NCI-H2081 (cell line): ENCODE results near the gene STXBP6.
"Not testable (repeated sequence)": the region's sequence is repeated elsewhere in the genome, so short reads cannot be mapped to it uniquely, and the experiment has no call there.

Experiments
- DNase-seq, 2 experiments: peaks; one replicate each; lab custom pipeline; 2025; lab: John Stamatoyannopoulos, UW

The STXBP6 gene

DNA sequence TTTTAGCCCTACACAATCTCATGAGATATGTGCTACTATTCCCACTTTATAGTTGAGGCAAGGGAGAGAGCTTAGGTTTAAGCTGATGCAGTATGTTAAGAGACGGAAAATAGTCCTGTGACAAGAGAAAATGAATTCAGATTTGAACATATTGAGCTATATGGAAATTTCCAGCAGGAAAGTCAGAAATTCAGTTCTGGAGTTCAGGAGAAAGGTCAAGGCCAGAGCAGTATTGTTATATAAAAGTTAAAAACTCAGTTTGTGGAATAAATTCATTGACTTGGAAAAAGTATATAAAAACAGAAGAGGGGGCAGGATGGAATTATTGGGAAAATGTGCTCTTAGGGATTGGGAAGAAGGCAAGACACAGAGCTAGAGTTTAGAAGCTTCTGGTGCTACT lies 248.9 kb downstream of the STXBP6 start:
- no peak for DNase-seq

DNA sequence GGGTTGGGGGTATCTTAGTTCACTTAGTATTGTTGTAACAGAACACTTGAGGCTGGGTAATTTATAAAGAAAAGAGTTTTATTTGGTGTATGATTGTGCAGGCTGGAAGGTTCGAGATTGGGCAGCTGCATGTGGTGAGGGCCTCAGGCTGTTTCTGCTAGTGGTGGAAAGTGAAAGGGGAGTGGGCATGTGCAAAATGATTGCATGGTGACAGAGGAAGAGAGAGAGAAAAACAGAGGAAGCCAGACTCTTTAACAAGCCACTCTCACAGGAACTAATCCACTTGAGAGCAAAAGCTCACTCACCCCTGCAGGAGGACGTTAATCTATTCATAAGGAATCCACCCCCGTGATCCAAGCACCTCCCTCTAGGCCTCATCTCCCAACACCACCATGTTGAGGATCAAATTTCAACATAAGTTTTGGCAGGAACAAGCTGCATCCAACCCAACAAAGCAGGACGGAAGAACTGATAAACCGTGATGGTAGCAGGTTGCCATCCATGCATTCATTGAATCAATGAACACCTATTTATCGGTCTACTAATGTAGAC lies 251.0 kb downstream of the STXBP6 start:
- no peak for DNase-seq

DNA sequence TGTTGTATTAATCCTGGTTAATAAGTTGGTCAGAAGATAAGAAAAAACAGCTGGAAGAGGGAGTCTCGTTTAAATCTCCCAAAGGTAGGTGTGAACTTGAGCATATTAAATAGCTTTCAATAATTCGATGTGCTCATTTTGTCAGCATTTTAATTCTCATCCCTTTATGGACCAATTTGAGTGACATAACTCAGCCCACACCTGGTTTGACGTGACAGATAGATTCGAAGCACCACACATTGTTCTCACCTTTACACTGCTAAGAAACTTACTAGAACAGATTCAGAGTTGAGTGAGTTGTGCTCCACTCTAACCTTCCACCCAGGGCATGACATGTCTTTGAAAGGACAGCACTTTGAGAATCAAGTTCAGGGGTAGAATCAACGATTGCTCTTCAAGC lies 254.5 kb downstream of the STXBP6 start:
- DNase-seq: no peak

DNA sequence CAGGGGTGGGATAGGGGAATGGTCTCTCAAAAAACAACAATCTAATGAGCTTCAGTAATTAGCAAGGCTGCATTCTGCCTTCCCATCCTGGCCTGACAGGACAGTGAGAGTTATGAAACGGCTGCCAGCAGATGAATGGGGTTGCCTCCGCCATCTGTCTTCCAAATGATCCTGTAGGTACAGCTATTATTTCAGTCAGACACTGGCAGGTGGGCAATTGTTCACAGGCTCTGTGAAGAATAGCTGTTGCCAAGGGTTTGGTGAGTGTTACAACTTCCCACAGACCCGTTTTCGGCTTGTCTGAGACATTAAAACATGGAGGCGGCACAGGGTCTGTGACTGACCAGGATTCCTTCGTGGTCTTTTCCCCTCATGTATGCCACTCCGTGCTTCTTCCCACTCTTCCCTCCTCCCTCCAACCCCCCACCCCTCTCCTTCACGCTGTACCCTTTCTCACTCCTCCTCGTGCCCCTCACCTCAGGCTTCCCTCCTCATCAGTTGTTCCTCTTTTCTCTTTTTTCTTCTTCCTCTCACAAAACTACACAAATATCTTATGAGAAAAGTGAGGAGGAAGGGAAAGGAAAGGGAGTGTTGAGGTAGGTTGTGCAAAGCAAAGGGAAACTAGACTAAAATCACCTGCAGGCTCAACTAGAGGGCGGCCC lies 255.2 kb downstream of the STXBP6 start:
- peak; percentile 5 to 61 for DNase-seq

DNA sequence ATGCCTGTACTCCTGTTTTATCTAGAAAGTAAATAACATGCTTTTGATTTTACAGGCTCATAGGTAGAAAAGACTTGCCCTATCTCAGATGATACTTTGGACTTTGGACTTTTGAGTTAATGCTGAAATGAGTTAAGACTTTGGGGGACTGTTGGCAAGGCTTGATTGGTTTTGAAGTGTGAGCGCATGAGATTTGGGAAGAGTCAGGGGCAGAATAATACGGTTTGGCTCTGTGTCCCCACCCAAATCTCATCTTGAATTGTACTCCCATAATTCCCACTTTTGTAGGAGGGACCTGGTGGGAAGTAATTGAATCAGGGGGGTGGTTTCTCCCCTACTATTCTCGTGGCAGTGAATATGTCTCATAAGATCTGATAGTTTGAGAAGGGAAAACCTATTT lies 259.8 kb downstream of the STXBP6 start:
- DNase-seq: no peak

DNA sequence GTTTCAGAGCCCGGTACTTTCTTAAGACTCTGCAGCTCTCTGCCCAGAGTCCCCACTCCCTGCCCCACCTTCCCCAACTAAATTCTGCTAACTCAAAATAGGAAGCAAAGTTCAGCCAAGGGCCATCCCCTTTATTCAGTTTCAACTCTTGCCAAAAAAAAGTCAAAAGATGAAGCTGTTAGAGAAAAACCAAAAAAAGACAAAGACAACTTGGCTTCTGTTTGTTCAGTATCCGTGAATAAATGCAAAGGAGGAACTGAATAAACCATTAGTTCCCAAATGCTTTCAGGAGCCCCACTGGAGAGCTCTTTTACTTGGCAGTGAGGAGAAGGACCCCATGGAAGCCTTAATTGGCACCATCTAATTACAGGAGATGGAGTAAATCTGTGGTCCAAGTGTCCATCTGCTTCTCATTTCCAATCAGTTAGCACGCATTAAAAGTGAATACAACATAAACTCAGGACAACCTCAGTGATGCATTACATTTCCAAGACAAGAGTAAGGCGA lies 260.5 kb downstream of the STXBP6 start:
- peak; percentile 3 to 37 for DNase-seq

DNA sequence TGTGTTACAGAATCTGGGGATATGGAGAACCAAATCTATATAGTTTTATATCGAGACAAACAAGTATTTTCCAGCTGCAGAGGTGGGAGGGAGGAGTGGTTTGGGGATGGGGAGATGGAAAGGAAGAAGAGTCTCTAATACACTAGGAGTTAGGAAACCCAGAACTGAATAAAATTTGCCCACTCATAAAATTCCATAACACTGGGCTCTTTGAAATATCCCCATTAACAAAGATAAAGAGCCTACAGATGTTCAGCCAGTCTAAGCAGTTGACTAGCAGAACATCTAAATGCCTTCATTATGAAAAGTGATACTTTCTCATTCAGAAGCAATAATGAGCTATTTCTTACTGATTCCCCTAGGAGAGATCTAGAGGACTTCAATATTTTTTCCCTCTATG lies 264.2 kb downstream of the STXBP6 start:
- DNase-seq: no peak

DNA sequence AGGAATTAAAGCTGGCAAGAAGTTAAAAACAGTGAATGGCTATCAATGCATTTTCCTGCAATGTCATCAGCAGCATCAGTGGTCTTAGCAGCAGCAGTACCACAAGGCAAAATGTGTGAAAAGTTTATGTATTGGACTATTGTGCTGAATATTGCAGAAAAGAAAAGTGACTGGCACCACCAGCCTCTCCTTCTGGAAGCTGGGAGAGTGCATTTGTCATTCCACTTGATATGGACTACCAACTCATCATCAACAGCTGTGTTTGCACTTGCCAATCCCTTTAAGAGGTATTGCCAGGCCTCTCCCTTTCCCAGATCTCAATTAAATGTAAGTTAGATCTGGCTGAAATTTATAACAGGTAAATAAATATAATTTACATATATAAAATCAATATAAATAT lies 265.0 kb downstream of the STXBP6 start:
- DNase-seq: no peak

DNA sequence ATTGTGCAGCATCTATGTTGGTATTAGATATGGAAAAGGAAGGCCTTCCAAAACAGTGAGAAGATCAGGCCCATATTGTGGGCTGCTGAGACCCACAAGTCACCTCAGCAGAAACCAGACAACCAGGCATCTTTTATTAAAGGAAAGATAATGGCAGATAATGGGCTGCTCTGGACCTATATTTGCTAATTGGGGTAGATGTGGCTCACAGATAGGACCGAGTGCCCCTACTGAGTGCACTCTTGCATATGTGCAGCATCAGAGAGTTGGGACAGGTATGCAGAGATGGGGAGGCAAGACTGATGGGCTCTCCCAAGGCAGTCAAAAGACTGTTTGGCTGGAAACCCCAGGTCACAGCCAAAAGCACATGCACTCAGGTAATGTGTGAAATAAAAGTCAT lies 266.2 kb downstream of the STXBP6 start:
- no peak for DNase-seq

DNA sequence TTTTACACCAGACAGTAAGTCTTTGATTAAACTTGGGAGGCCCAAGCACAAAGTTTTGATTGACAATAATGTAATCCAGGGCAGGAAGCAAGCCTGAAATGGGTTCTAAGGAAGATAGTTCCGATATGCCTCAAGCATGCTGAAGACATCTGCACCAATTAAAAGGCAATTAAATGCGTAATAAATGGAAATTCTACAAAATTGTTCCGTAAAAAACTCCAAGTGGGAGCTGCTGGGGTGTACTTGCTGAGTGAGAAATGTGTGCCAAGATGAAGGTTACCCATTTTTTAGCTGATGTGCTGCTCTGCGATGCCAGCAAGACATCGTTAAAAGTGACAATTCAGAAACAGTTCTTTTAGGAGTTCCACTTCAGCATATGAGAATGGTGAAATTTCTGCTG lies 269.7 kb downstream of the STXBP6 start:
- DNase-seq: no peak

DNA sequence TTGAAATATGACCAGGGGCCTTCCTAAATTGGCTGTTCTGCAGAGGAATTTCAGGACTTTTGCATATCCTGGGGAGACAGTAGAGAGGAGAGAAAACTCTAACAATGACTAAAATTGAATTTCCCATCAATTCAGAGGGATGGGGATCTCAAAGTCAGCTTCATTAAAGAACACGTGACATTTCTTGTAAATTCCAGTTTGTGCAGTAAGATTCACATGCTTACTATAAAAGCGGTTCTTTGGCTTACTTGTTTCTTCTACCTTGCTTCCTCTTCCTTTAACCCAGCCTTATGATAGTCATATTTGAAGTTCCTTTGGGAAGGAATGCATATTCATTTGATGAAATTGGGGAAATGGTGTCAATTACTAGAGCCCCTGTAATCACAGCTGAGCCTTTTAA lies 272.3 kb downstream of the STXBP6 start:
- no peak for DNase-seq

DNA sequence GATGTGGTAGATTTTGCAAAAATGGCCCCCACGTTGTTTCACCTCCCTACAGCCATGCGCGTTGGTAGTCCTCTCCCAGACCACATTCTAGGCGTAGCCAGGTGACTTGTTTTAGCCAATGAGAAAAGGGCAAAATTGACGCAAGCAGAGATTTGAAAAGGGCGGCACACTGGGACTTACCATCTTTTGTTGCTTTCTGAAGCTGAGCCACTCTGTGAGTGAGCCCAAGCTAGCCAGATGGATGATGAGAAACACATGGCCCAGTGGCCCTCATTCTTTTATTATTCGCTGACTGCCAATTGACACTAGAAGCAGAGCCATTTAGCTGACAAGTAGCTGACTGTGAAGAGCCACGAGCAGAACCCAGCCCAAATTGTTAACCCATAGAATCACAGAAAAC lies 274.0 kb downstream of the STXBP6 start:
- no peak for DNase-seq

DNA sequence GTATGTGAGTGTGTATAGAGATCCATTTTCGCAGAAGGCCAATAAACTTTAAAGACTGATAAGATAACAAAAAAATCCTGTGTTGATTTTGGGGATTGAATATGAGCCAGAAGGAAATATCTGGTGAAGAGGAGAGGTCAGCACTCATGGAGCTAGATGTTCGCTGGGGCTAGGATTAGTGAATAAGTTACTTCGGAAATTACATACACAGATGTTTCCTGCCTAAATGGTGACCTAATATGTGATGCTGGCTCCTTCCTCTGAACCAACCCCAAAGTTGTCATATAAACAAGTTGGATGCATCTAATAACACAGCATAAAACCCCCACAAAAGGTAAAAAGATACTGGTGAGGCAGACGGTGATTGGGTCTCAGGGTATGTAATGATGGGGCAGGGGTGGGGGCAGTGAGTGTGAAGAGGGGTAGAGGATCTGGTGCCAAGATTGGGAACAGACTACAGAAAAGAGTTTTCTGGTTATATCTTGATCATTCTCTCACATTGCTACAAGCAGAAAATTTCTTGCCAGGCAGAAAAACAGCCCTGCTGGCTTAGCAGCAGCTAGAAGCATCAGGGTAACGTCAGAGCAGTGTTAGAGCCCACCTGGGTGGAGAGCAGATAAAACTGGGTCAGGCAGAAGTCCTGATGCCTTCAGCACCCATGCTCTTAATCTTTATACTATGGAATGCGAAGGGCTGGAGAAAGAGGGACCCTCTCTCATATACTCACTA lies 275.6 kb downstream of the STXBP6 start:
- DNase-seq: no peak

DNA sequence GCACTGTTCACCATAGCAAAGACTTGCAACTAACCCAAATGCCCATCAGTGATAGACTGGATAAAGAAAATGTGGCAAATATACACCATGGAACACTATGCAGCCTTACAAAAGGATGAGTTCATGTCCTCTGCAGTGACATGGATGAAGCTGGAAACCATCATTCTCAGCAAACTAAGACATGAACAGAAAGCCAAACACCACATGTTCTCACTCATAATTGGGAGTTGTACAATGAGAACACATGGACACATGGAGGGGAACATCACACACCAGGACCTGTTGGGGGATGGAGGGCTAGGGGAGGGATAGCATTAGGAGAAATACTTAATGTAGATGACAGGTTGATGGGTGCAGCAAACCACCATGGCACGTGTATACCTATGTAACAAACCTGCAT lies 276.4 kb downstream of the STXBP6 start:
- DNase-seq: not testable (repeated sequence)

DNA sequence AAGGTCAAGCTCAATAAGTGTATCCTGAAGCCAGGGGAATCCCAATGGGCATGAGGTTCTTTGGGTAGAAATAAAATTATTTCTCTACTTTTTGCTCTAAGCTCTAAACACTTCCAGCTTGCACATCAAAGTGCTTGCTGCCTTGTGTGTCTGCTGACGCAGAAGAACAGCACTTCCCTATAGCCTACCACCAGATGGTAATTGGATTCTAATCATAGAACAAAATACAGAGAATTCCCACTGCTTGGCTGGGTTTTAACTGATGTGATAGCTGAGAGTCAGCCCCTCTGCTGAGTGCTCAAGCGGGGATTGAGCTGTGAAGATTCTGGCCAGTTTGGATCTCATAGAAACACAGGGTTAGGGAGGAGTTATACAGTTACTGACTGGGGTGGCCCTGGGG lies 283.5 kb downstream of the STXBP6 start:
- DNase-seq: no peak

DNA sequence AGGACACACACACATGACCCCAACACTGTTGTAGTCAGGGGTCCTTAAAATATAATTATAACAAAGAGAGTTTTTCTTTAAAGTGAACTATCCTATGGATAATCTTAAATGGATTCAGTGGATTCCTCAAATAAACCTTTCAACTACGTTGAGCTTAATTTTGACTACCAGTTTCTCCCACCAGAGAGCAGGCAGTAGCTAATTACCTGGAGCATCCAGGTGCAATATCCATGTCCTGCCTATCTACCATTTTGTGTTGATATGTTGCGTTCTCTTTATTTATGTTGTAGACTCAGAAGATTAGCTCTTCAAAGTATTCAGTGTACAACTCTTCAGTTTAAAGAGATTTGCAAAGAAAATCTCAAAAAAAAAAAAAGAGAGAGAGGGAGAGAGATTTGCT lies 288.8 kb downstream of the STXBP6 start:
- peak in 1 of 2 experiments; percentile 1 for DNase-seq
